GM21528 (cell line): ENCODE results near the gene NR3C2.

Source experiments
- ATAC-seq: cut with Tn5 transposase; IDR thresholded peaks from one replicate; pipeline ENCODE4 v1.9.1; 2021; ENCODE audit warnings: mild to moderate bottlenecking, moderate library complexity; ENCODE audit not compliant: unreplicated experiment, low FRiP score

The NR3C2 gene

GRCh38 chr4:148435654-148436406 is 6.4 kb downstream of the NR3C2 start:
- ATAC-seq: no peak

- ATAC-seq: no peak
Observed at GRCh38 chr4:148434075-148434773, 8.0 kb downstream of the NR3C2 start.

- ATAC-seq: no peak
Observed at GRCh38 chr4:148431401-148431800, 10.8 kb downstream of the NR3C2 start.

- no peak for ATAC-seq
Observed at GRCh38 chr4:148430854-148431253, 11.4 kb downstream of the NR3C2 start.

GRCh38 chr4:148429206-148429605 is 13.0 kb downstream of the NR3C2 start:
- ATAC-seq: no peak

- ATAC-seq: no peak
Observed at GRCh38 chr4:148426643-148427042, 15.6 kb downstream of the NR3C2 start.

- peak; percentile 51 for ATAC-seq
Observed at GRCh38 chr4:148425327-148426110, 16.7 kb downstream of the NR3C2 start.

GRCh38 chr4:148420397-148420796 is 21.8 kb downstream of the NR3C2 start:
- no peak for ATAC-seq

GRCh38 chr4:148415500-148415899 is 26.7 kb downstream of the NR3C2 start:
- ATAC-seq: no peak

- ATAC-seq: no peak
Observed at GRCh38 chr4:148412460-148412994, 29.7 kb downstream of the NR3C2 start.

- no peak for ATAC-seq
Observed at GRCh38 chr4:148405161-148405893, 36.9 kb downstream of the NR3C2 start.

- no peak for ATAC-seq
Observed at GRCh38 chr4:148398988-148399387, 43.2 kb downstream of the NR3C2 start.

GRCh38 chr4:148397771-148398170 is 44.4 kb downstream of the NR3C2 start:
- ATAC-seq: no peak

GRCh38 chr4:148396986-148397673 is 45.1 kb downstream of the NR3C2 start:
- ATAC-seq: no peak

GRCh38 chr4:148395771-148396170 is 46.4 kb downstream of the NR3C2 start:
- no peak for ATAC-seq

GRCh38 chr4:148391056-148391455 is 51.2 kb downstream of the NR3C2 start:
- no peak for ATAC-seq

- ATAC-seq: no peak
Observed at GRCh38 chr4:148390311-148390710, 51.9 kb downstream of the NR3C2 start.

GRCh38 chr4:148380291-148380690 is 61.9 kb downstream of the NR3C2 start:
- ATAC-seq: no peak

- ATAC-seq: no peak
Observed at GRCh38 chr4:148376151-148376550, 66.1 kb downstream of the NR3C2 start.

GRCh38 chr4:148375584-148375983 is 66.6 kb downstream of the NR3C2 start:
- no peak for ATAC-seq
